GM12878 (cell line): Measurements from ENCODE around the gene POLN. TPM values are rescaled to one million over a fixed set of nuclear protein-coding genes. Genes with fewer than 3 reads are reported as not detected.

ENCODE experiments used
- ATAC-seq: fragments of 200-7000 bp; cut with Tn5 transposase; 3 replicates; pipeline ENCODE4 v1.9.1; 2020; ENCODE audit warnings: mild to moderate bottlenecking, moderate library complexity
- BruUV-seq: library from RNA; stranded (reverse); fragments of 400-500 nt; replicated peaks from 2 replicates; lab custom pipeline; 2021; lab: Mats Ljungman, UMichigan
- CTCF ChIA-PET: fragments of 300-600 bp; sonication (Branson Sonifier 250); formaldehyde crosslinking; extraction: SDS; loops from one replicate; lab custom pipeline; 2021; ENCODE audit warnings: inconsistent platforms; lab: Yijun Ruan, JAX
- POLR2A ChIA-PET: fragments of 350-600 bp; formaldehyde crosslinking; extraction: SDS; loops from one replicate; lab custom pipeline; 2021; ENCODE audit warnings: inconsistent platforms; lab: Charles Lee
- RAD21 ChIA-PET: fragments of 300-600 bp; sonication (Branson Sonifier 250); formaldehyde crosslinking; loops from one replicate; lab custom pipeline; 2023; ENCODE audit warnings: antibody characterized with exemption; ENCODE audit not compliant: unreplicated experiment; lab: Charles Lee
- SMC1A ChIA-PET: fragments of 300-600 bp; sonication (Branson Sonifier 250); formaldehyde crosslinking; loops from one replicate; lab custom pipeline; 2023; ENCODE audit not compliant: unreplicated experiment, uncharacterized antibody; lab: Charles Lee
- DNase-seq: peaks from one replicate; pipeline ENCODE4 v3.0.0-alpha.2; 2011; ENCODE audit warnings: low read depth, low spot score
- FAIRE-seq: peaks from 3 replicates; lab custom pipeline; 2011; peaks lifted over from hg19 to GRCh38; lab: Jason Lieb, UNC
- H2AFZ ChIP-seq: 2 replicates; pipeline ENCODE4 v1.6.0; 2011; ENCODE audit warnings: low read depth, low read length, control low read depth; ENCODE audit not compliant: control insufficient read depth
- H3K27ac ChIP-seq: 2 replicates; pipeline ENCODE4 v1.5.1; 2011; ENCODE audit warnings: control low read depth; ENCODE audit not compliant: control insufficient read depth, insufficient read depth
- H3K27me3 ChIP-seq, 2 experiments: replicated peaks in 1 of 2; 2 replicates each; pipeline versions ENCODE4 v1.6.0 to v1.6.1; 2011; ENCODE audit warnings: low read length in 1 of 2; ENCODE audit not compliant: control insufficient read depth in 2 of 2, insufficient read depth in 2 of 2
- H3K36me3 ChIP-seq, 2 experiments: 2 replicates each; pipeline ENCODE4 v1.5.1; 2011; ENCODE audit warnings: low read length in 1 of 2; ENCODE audit not compliant: control insufficient read depth in 2 of 2, insufficient read depth in 2 of 2
- H3K4me1 ChIP-seq: 2 replicates; pipeline ENCODE4 v1.6.1; 2011; ENCODE audit warnings: mild to moderate bottlenecking, low read length, moderate library complexity, mixed read lengths; ENCODE audit not compliant: control insufficient read depth, insufficient read depth
- H3K4me2 ChIP-seq: 2 replicates; pipeline ENCODE4 v1.6.0; 2011; ENCODE audit warnings: control low read depth; ENCODE audit not compliant: control insufficient read depth, insufficient read depth
- H3K4me3 ChIP-seq: fragments of 200-600 bp; sonication (generic); 2 replicates; pipeline ENCODE4 v1.5.1; 2016
- H3K79me2 ChIP-seq: 2 replicates; pipeline ENCODE4 v1.6.0; 2011; ENCODE audit warnings: low read length; ENCODE audit not compliant: control insufficient read depth, insufficient read depth
- H3K9ac ChIP-seq: 2 replicates; pipeline ENCODE4 v1.8.0; 2011; ENCODE audit warnings: low read length, control low read depth, mixed read lengths; ENCODE audit not compliant: control insufficient read depth, insufficient read depth
- H3K9me3 ChIP-seq: replicated peaks from 3 replicates; pipeline ENCODE4 v1.5.1; 2011; ENCODE audit warnings: mild to moderate bottlenecking, low read length; ENCODE audit not compliant: control insufficient read depth, insufficient read depth
- H4K20me1 ChIP-seq: 2 replicates; pipeline ENCODE4 v1.6.0; 2011; ENCODE audit not compliant: control insufficient read depth, insufficient read depth
- ASH2L ChIP-seq: fragments of 300-600, 200-600 bp; sonication (generic); IDR thresholded peaks from 2 replicates; pipeline ENCODE4 v1.6.1; 2017; ENCODE audit warnings: low read depth, mild to moderate bottlenecking, borderline replicate concordance
- ATF7 ChIP-seq: fragments of 450-650 bp; IDR thresholded peaks from 2 replicates; pipeline ENCODE4 v1.6.1; 2016; ENCODE audit warnings: low read depth, mild to moderate bottlenecking
- HDGF ChIP-seq: fragments of 450-650 bp; IDR thresholded peaks from 2 replicates; pipeline ENCODE4 v1.6.1; 2016; ENCODE audit warnings: antibody characterized with exemption
- PAX8 ChIP-seq: fragments of 450-650 bp; IDR thresholded peaks from 2 replicates; pipeline ENCODE4 v1.6.1; 2017; ENCODE audit warnings: mild to moderate bottlenecking, moderate library complexity
- RAD51 ChIP-seq: fragments of 450-650 bp; IDR thresholded peaks from 2 replicates; pipeline ENCODE4 v1.6.1; 2016; ENCODE audit warnings: moderate library complexity, mild to moderate bottlenecking, inconsistent platforms
- RUNX3 ChIP-seq: IDR thresholded peaks from 2 replicates; pipeline ENCODE4 v1.6.1; 2012; ENCODE audit warnings: low read length, inconsistent platforms
- SIN3A ChIP-seq: IDR thresholded peaks from 2 replicates; pipeline ENCODE4 v1.6.1; 2012; ENCODE audit warnings: low read depth, low read length, improper control_type of control experiment
- SMAD1 ChIP-seq: fragments of 450-650 bp; IDR thresholded peaks from 2 replicates; pipeline ENCODE4 v1.6.1; 2018; ENCODE audit warnings: mild to moderate bottlenecking, low read depth; ENCODE audit not compliant: partially characterized antibody
- ZZZ3 ChIP-seq: IDR thresholded peaks from 2 replicates; pipeline ENCODE4 v1.6.1; 2011; ENCODE audit warnings: low read depth; ENCODE audit not compliant: control insufficient read depth, insufficient read length
- WGBS: methylation state at CpG from one replicate; pipeline ENCODE4 v1.1.6; 2016; ENCODE audit warnings: low lambda C conversion rate; ENCODE audit not compliant: insufficient replicate concordance, insufficient coverage; ENCODE audit errors: missing lambda C conversion rate; 5-methylcytosine and 5-hydroxymethylcytosine counted together
- in situ Hi-C: fragments of 300-500 bp; cut with MboI; formaldehyde crosslinking; loops from 9 replicates; pipeline ENCODE4 v1.14.3; 2018; ENCODE audit warnings: mixed read lengths
- intact Hi-C: fragments of 100-400 bp; cut with micrococcal nuclease; formaldehyde crosslinking; loops from one replicate; pipeline ENCODE4 v1.14.2; 2022; ENCODE audit not compliant: unreplicated experiment
- polyA plus RNA-seq, 11 experiments: library from polyadenylated mRNA; depleted of rRNA in 4 of 11; unstranded in 6 of 11; stranded (reverse) in 5 of 11; fragments of >200 nt; fragmentation: Nextera tagmentation in 4 of 11; fragmentation: Illumina TruSeq in 1 of 11; extraction: Ambion mirVana in 4 of 11; extraction: Trizol in 1 of 11; gene quantifications; 1 replicate in 1 of 11; 2 replicates in 10 of 11; pipeline versions ENCODE4 v1.2.1 to v1.2.3, GENCODE V29; 2011 to 2016; ENCODE audit warnings: inconsistent platforms in 2 of 11, missing spikeins in 2 of 11, low read depth in 1 of 11
- total RNA-seq, 4 experiments: library from RNA; depleted of rRNA in 3 of 4; stranded (reverse); fragments of >200 nt in 3 of 4; fragmentation: Illumina TruSeq in 1 of 4; extraction: Trizol in 1 of 4; gene quantifications; 2 replicates each; pipeline versions ENCODE4 v1.2.1 to v1.2.3, GENCODE V29; 2013 to 2021
- TF ChIP-seq, protein P1 (sequence below): IDR thresholded peaks from 2 replicates; pipeline ENCODE4 v1.6.1; 2011; ENCODE audit warnings: mild to moderate bottlenecking, low read depth, low read length, moderate library complexity; ENCODE audit not compliant: insufficient replicate concordance
- TF ChIP-seq, protein P2 (sequence below): fragments of 450-650 bp; IDR thresholded peaks from 2 replicates; pipeline ENCODE4 v1.6.1; 2016; ENCODE audit warnings: mild to moderate bottlenecking
- TF ChIP-seq, protein P3 (sequence below): fragments of 450-650 bp; IDR thresholded peaks from 2 replicates; pipeline ENCODE4 v1.6.1; 2018; ENCODE audit warnings: mild to moderate bottlenecking, low read depth, moderate library complexity; ENCODE audit not compliant: partially characterized antibody
- TF ChIP-seq, protein P4 (sequence below): fragments of 450-650 bp; IDR thresholded peaks from 2 replicates; pipeline ENCODE4 v1.6.1; 2017; ENCODE audit warnings: antibody characterized with exemption, mild to moderate bottlenecking, moderate library complexity
- TF ChIP-seq, protein P5 (sequence below): IDR thresholded peaks from 2 replicates; pipeline ENCODE4 v1.6.1; 2011; ENCODE audit warnings: low read depth, mild to moderate bottlenecking, low read length, moderate library complexity, borderline replicate concordance; ENCODE audit errors: extremely low read depth

Gene POLN
- total and polyA plus RNA-seq, 10 of the 15 experiments (the other 5 are each of a cell fraction or from before 2014, with no cell fraction given), result 0.09 to 2.0 (median 0.95) TPM; not detected in 1

DNA sequence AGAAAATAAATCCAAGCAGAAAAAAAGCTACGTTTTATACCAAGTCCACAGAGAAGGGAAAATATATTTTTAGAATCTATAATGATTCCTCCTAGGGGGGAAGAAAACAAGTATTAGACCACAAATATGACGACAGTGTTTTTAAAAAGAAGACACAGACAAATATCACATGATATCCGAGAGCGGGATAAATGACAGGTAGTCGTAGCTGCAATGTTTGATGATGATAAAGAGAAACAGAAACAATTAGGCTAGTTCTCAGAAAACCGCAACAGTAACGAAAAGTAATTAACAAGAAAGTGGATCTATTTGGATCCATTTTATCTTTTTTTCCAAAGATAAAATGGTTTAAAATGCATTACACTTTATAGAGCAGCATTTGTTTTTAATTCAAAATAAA, 918 bp downstream of the POLN start:
- no peak for DNase-seq

More for the DNA sequence above, 918 bp downstream of the POLN start:
- ATAC-seq (no peak), FAIRE-seq (no peak)
- TF ChIP-seq RUNX3 (peak; percentile 28), HDGF (no peak), ATF7 (peak; percentile 59), RAD51 (0 out of 2 replicates have a peak, but pooled peaks have one; percentile 28), PAX8 (no peak), ZZZ3 (no peak), SMAD1 (no peak), ASH2L (no peak), SIN3A (0 out of 2 replicates have a peak, but pooled peaks have one; percentile 4)
- TF ChIP-seq, protein P1, sequence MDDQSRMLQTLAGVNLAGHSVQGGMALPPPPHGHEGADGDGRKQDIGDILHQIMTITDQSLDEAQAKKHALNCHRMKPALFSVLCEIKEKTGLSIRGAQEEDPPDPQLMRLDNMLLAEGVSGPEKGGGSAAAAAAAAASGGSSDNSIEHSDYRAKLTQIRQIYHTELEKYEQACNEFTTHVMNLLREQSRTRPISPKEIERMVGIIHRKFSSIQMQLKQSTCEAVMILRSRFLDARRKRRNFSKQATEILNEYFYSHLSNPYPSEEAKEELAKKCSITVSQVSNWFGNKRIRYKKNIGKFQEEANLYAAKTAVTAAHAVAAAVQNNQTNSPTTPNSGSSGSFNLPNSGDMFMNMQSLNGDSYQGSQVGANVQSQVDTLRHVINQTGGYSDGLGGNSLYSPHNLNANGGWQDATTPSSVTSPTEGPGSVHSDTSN, result no peak
- TF ChIP-seq, protein P2, sequence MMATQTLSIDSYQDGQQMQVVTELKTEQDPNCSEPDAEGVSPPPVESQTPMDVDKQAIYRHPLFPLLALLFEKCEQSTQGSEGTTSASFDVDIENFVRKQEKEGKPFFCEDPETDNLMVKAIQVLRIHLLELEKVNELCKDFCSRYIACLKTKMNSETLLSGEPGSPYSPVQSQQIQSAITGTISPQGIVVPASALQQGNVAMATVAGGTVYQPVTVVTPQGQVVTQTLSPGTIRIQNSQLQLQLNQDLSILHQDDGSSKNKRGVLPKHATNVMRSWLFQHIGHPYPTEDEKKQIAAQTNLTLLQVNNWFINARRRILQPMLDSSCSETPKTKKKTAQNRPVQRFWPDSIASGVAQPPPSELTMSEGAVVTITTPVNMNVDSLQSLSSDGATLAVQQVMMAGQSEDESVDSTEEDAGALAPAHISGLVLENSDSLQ, result peak; percentile 86
- TF ChIP-seq, protein P3, sequence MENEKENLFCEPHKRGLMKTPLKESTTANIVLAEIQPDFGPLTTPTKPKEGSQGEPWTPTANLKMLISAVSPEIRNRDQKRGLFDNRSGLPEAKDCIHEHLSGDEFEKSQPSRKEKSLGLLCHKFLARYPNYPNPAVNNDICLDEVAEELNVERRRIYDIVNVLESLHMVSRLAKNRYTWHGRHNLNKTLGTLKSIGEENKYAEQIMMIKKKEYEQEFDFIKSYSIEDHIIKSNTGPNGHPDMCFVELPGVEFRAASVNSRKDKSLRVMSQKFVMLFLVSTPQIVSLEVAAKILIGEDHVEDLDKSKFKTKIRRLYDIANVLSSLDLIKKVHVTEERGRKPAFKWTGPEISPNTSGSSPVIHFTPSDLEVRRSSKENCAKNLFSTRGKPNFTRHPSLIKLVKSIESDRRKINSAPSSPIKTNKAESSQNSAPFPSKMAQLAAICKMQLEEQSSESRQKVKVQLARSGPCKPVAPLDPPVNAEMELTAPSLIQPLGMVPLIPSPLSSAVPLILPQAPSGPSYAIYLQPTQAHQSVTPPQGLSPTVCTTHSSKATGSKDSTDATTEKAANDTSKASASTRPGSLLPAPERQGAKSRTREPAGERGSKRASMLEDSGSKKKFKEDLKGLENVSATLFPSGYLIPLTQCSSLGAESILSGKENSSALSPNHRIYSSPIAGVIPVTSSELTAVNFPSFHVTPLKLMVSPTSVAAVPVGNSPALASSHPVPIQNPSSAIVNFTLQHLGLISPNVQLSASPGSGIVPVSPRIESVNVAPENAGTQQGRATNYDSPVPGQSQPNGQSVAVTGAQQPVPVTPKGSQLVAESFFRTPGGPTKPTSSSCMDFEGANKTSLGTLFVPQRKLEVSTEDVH, result no peak
- TF ChIP-seq, protein P4, sequence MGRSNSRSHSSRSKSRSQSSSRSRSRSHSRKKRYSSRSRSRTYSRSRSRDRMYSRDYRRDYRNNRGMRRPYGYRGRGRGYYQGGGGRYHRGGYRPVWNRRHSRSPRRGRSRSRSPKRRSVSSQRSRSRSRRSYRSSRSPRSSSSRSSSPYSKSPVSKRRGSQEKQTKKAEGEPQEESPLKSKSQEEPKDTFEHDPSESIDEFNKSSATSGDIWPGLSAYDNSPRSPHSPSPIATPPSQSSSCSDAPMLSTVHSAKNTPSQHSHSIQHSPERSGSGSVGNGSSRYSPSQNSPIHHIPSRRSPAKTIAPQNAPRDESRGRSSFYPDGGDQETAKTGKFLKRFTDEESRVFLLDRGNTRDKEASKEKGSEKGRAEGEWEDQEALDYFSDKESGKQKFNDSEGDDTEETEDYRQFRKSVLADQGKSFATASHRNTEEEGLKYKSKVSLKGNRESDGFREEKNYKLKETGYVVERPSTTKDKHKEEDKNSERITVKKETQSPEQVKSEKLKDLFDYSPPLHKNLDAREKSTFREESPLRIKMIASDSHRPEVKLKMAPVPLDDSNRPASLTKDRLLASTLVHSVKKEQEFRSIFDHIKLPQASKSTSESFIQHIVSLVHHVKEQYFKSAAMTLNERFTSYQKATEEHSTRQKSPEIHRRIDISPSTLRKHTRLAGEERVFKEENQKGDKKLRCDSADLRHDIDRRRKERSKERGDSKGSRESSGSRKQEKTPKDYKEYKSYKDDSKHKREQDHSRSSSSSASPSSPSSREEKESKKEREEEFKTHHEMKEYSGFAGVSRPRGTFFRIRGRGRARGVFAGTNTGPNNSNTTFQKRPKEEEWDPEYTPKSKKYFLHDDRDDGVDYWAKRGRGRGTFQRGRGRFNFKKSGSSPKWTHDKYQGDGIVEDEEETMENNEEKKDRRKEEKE, result no peak
- TF ChIP-seq, protein P5, sequence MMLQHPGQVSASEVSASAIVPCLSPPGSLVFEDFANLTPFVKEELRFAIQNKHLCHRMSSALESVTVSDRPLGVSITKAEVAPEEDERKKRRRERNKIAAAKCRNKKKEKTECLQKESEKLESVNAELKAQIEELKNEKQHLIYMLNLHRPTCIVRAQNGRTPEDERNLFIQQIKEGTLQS, result no peak
- ChIA-PET SMC1A (interaction anchor here (0.6 to 5.0 kb wide), 9 partner anchors 9 to 311 kb away, joined by 3 to 43 read pairs (median 5); partner anchors contain the start of genes MXD4 and RNF4), POLR2A (interaction anchor here (0.5 to 3.8 kb wide), 8 partner anchors 8 to 358 kb away, joined by 3 to 19 read pairs (median 4); partner anchors contain the start of gene MXD4), RAD21 (interaction anchor here (0.8 to 2.7 kb wide), 10 partner anchors 8 to 227 kb away, joined by 3 to 10 read pairs (median 4); partner anchors contain the start of genes CFAP99, RNF4 and ZFYVE28), CTCF (interaction anchor here (0.6 to 2.6 kb wide), 9 partner anchors 8 to 604 kb away, joined by 3 to 16 read pairs (median 4); no protein-coding TSS in a partner anchor)
- under 1% methylated on average over 7 of the region's 7 CpGs for whole genome bisulfite sequencing
- H3K36me3 ChIP-seq, result no peaks in the 10 kb centered on the region
- H3K4me2 ChIP-seq, result peak overlapping the region; percentile 73
- H3K9me3 ChIP-seq, result no peaks in the 10 kb centered on the region
- peak overlapping the region; percentile 78 for H3K4me3 ChIP-seq
- H4K20me1 ChIP-seq, result no peaks in the 10 kb centered on the region
- in situ Hi-C loops (no loop called here), intact Hi-C loops (loop anchor here (5.0 kb wide), 3 partner anchors 171 to 226 kb away; partner anchors contain the start of gene RNF4)
- no TSS peak for BruUV-seq
- H3K27me3 ChIP-seq, result no peaks in the 10 kb centered on the region
- H3K27ac ChIP-seq, result peak overlapping the region; percentile 70
- no peak overlapping the region for H2AFZ ChIP-seq
- peaks cover 50% of the 10 kb centered on the region for H3K79me2 ChIP-seq
- peaks cover 6% of the 10 kb centered on the region; the same call in 1 of the 2 replicates for H3K4me1 ChIP-seq
- peak overlapping the region; percentile 90 for H3K9ac ChIP-seq
